HCT116 (cell line): Measurements from ENCODE around the gene FADS1. TPM values are rescaled to one million over a fixed set of nuclear protein-coding genes. Genes with fewer than 3 reads are reported as not detected.

ENCODE experiments used
- ATAC-seq: fragments of 200-7000 bp; cut with Tn5 transposase; 2 replicates; pipeline ENCODE4 v1.9.1; 2020; ENCODE audit warnings: mild to moderate bottlenecking, moderate library complexity
- BruUV-seq: library from RNA; stranded (reverse); fragments of 400-500 nt; replicated peaks from 2 replicates; lab custom pipeline; 2021; lab: Mats Ljungman, UMichigan
- CTCF ChIA-PET: fragments of 300-600 bp; sonication (Branson Sonifier 250); formaldehyde crosslinking; loops from one replicate; lab custom pipeline; 2021; ENCODE audit warnings: antibody characterized with exemption; lab: Charles Lee
- POLR2A ChIA-PET: fragments of 300-600, 350-600 bp; sonication (Branson Sonifier 250); formaldehyde crosslinking; loops from one replicate; lab custom pipeline; 2021; ENCODE audit warnings: antibody characterized with exemption; lab: Charles Lee
- RAD21 ChIA-PET, 2 experiments: fragments of 300-600 bp; sonication (Branson Sonifier 250); formaldehyde crosslinking; loops; one replicate each; lab custom pipeline; 2023; ENCODE audit warnings: low total read pairs in 2 of 2; ENCODE audit not compliant: uncharacterized antibody in 2 of 2, unreplicated experiment in 2 of 2, low non-redundant PET in 1 of 2; lab: Charles Lee
- DNase-seq: peaks from one replicate; pipeline ENCODE4 v3.0.0-alpha.2; 2010; ENCODE audit warnings: low read depth, low spot score
- H2AFZ ChIP-seq: fragments of 200-600 bp; shearing (Covaris generic), sonication (generic); 2 replicates; pipeline ENCODE4 v1.6.1; 2017; ENCODE audit warnings: low read depth, mixed run types, mixed read lengths, antibody characterized with exemption, low read length; ENCODE audit not compliant: poor library complexity, severe bottlenecking
- H3K27ac ChIP-seq: 2 replicates; pipeline ENCODE4 v1.5.1; 2012; ENCODE audit warnings: low read depth, low read length
- H3K27me3 ChIP-seq: fragments of 200-600 bp; sonication (generic); 2 replicates; pipeline ENCODE4 v1.6.1; 2016; ENCODE audit warnings: mixed run types, low read length, mixed read lengths; ENCODE audit not compliant: insufficient read depth
- H3K36me3 ChIP-seq, 2 experiments: fragments of 200-500 bp in 1 of 2; fragments of 200-600 bp in 1 of 2; sonication (Bioruptor generic) in 1 of 2; sonication (generic) in 1 of 2; 2 replicates each; pipeline versions ENCODE4 v1.5.1 to v1.6.1; 2014 to 2016; ENCODE audit warnings: low read length in 2 of 2, inconsistent platforms in 1 of 2, mixed read lengths in 1 of 2, mixed run types in 1 of 2; ENCODE audit not compliant: insufficient read depth in 2 of 2, control insufficient read depth in 1 of 2
- H3K4me1 ChIP-seq, 2 experiments: fragments of 200-600 bp in 1 of 2; sonication (generic) in 1 of 2; 2 replicates each; pipeline versions ENCODE4 v1.5.1 to v1.6.1; 2012 to 2017; ENCODE audit warnings: low read length in 2 of 2, inconsistent platforms in 1 of 2, mild to moderate bottlenecking in 1 of 2, mixed read lengths in 1 of 2, mixed run types in 1 of 2, moderate library complexity in 1 of 2; ENCODE audit not compliant: insufficient read depth in 2 of 2, control insufficient read depth in 1 of 2
- H3K4me2 ChIP-seq: fragments of 200-600 bp; sonication (generic); 2 replicates; pipeline ENCODE4 v1.6.1; 2017; ENCODE audit warnings: mixed run types, low read length, mixed read lengths
- H3K4me3 ChIP-seq, 2 experiments: fragments of 200-600 bp in 1 of 2; sonication (generic) in 1 of 2; replicated peaks in 1 of 2; 2 replicates each; pipeline ENCODE4 v1.5.1; 2011 to 2016; ENCODE audit warnings: low read length in 2 of 2, control low read depth in 1 of 2, low read depth in 1 of 2, mild to moderate bottlenecking in 1 of 2, mixed read lengths in 1 of 2, mixed run types in 1 of 2
- H3K79me2 ChIP-seq: fragments of 200-600 bp; sonication (generic); 2 replicates; pipeline ENCODE4 v1.6.1; 2017; ENCODE audit warnings: mild to moderate bottlenecking, mixed run types, low read length, moderate library complexity, mixed read lengths; ENCODE audit not compliant: insufficient read depth
- H3K9ac ChIP-seq: fragments of 200-600 bp; sonication (generic); 2 replicates; pipeline ENCODE4 v1.6.1; 2016; ENCODE audit warnings: low read length, mixed read lengths
- H3K9me2 ChIP-seq: fragments of 200-600 bp; sonication (generic), shearing (Covaris generic); 2 replicates; pipeline ENCODE4 v1.6.1; 2017; ENCODE audit warnings: mixed run types, mild to moderate bottlenecking, moderate library complexity; ENCODE audit not compliant: insufficient read depth
- H3K9me3 ChIP-seq, 2 experiments: fragments of 200-500 bp in 1 of 2; fragments of 200-600 bp in 1 of 2; sonication (Bioruptor generic) in 1 of 2; sonication (generic) in 1 of 2; 2 replicates each; pipeline ENCODE4 v1.6.1; 2014 to 2017; ENCODE audit warnings: low read length in 2 of 2, mixed read lengths in 2 of 2, inconsistent platforms in 1 of 2, low read depth in 1 of 2, mild to moderate bottlenecking in 1 of 2, mixed run types in 1 of 2, moderate library complexity in 1 of 2; ENCODE audit not compliant: control insufficient read depth in 1 of 2, insufficient read depth in 1 of 2
- H4K20me1 ChIP-seq: fragments of 200-600 bp; sonication (generic), shearing (Covaris generic); 2 replicates; pipeline ENCODE4 v1.6.1; 2017; ENCODE audit warnings: mixed run types, mild to moderate bottlenecking, moderate library complexity; ENCODE audit not compliant: insufficient read depth
- ATF3 ChIP-seq: IDR thresholded peaks from 2 replicates; pipeline ENCODE4 v1.6.1; 2012
- CEBPB ChIP-seq: IDR thresholded peaks from 2 replicates; pipeline ENCODE4 v1.6.1; 2012; ENCODE audit warnings: low read depth
- CTCF ChIP-seq, 3 experiments: fragments of 200-600 bp in 1 of 3; sonication (generic) in 1 of 3; IDR thresholded peaks in 2 of 3; conservative IDR thresholded peaks in 1 of 3; 2 replicates each; pipeline ENCODE4 v1.5.1; 2012 to 2017; ENCODE audit warnings: low read depth in 2 of 3, low read length in 2 of 3, antibody characterized with exemption in 1 of 3, borderline replicate concordance in 1 of 3, control low read depth in 1 of 3, mild to moderate bottlenecking in 1 of 3, mixed read lengths in 1 of 3, mixed run types in 1 of 3, moderate library complexity in 1 of 3; ENCODE audit not compliant: insufficient read depth in 1 of 3
- EGR1 ChIP-seq: IDR thresholded peaks from 2 replicates; pipeline ENCODE4 v1.6.1; 2012; ENCODE audit warnings: low read depth
- POLR2AphosphoS5 ChIP-seq: IDR thresholded peaks from 2 replicates; pipeline ENCODE4 v1.6.1; 2011; ENCODE audit warnings: mild to moderate bottlenecking, low read depth, low read length, moderate library complexity
- RAD21 ChIP-seq: IDR thresholded peaks from 2 replicates; pipeline ENCODE4 v1.6.1; 2012; ENCODE audit warnings: low read depth, mild to moderate bottlenecking
- SP1 ChIP-seq: IDR thresholded peaks from 2 replicates; pipeline ENCODE4 v1.6.1; 2012; ENCODE audit warnings: low read depth
- SRF ChIP-seq: IDR thresholded peaks from 2 replicates; pipeline ENCODE4 v1.6.1; 2012; ENCODE audit warnings: low read depth
- YY1 ChIP-seq: IDR thresholded peaks from 2 replicates; pipeline ENCODE4 v1.6.1; 2011; ENCODE audit warnings: low read length, low read depth, moderate library complexity, mild to moderate bottlenecking; ENCODE audit not compliant: insufficient replicate concordance; ENCODE audit errors: extremely low read depth
- ZBTB33 ChIP-seq: IDR thresholded peaks from 2 replicates; pipeline ENCODE4 v1.6.1; 2011; ENCODE audit warnings: mild to moderate bottlenecking, low read length, moderate library complexity; ENCODE audit not compliant: insufficient replicate concordance; ENCODE audit errors: extremely low read depth
- ZFX ChIP-seq: fragments of 450-650 bp; IDR thresholded peaks from 2 replicates; pipeline ENCODE4 v1.6.1; 2017
- intact Hi-C: fragments of 100-400 bp; cut with micrococcal nuclease; formaldehyde crosslinking; loops from 2 replicates; pipeline ENCODE4 v1.10.0; 2022
- total RNA-seq: library from RNA; stranded (reverse); gene quantifications from one replicate; pipeline ENCODE4 v1.2.1, GENCODE V29; 2021; ENCODE audit not compliant: unreplicated experiment

FADS1 gene
- total RNA-seq, 1 experiment from 2014 or later, result 56.6 TPM

- POLR2A ChIA-PET, result interaction anchor here (1.4 to 2.0 kb wide), 2 partner anchors 12 to 32 kb away, joined by 3 to 6 read pairs; partner anchors contain the start of genes FEN1 and TMEM258
- TF ChIP-seq YY1 (no peak), EGR1 (no peak), POLR2AphosphoS5 (no peak), ZBTB33 (no peak), CEBPB (no peak), CTCF (IDR thresholded peaks at IDR 0.05 in 2 of 3, conservative IDR thresholded peaks at IDR 0.05 in 1 of 3; ENCODE audit: borderline replicate concordance in 1 of 3, insufficient read depth in 1 of 3, low read depth in 2 of 3, low read length in 2 of 3) (no peak), SRF (no peak), RAD21 (no peak), SP1 (no peak), ZFX (no peak), ATF3 (no peak)
- TF ChIP-seq, all 23 proteins: peak for 0
Observed at GRCh38 chr11:61779666-61780525, 36.9 kb downstream of the FADS1 start.

More at GRCh38 chr11:61779666-61780525, 36.9 kb downstream of the FADS1 start:
- no peak overlapping the region for H3K4me2 ChIP-seq
- H3K4me3 ChIP-seq, result no peak overlapping the region
- peaks cover 7 to 25% of the 10 kb centered on the region in 2 experiments; a peak in 3 of 4 replicates for H3K36me3 ChIP-seq
- no peaks in the 10 kb centered on the region for H3K9me2 ChIP-seq
- H4K20me1 ChIP-seq, result no peaks in the 10 kb centered on the region
- intact Hi-C loops, result no loop called here
- H3K27me3 ChIP-seq, result no peaks in the 10 kb centered on the region
- no peak overlapping the region for H3K9ac ChIP-seq
- H3K79me2 ChIP-seq, result no peaks in the 10 kb centered on the region
- H3K4me1 ChIP-seq, result no peaks in the 10 kb centered on the region
- H2AFZ ChIP-seq, result no peak overlapping the region
- H3K9me3 ChIP-seq, result no peaks in the 10 kb centered on the region
- ATAC-seq (no peak), DNase-seq (no peak)
- ChIA-PET RAD21 (no interaction called here), CTCF (interaction anchor here (0.9 to 1.4 kb wide), 2 partner anchors 11 to 31 kb away, joined by 3 read pairs; no protein-coding TSS in a partner anchor)
- H3K27ac ChIP-seq, result no peak overlapping the region
- no TSS peak for BruUV-seq
